DMS53 treated with DMSO at 0.1 percent for 48 hours (cell line): ENCODE results near the gene NAA20.

ENCODE experiments used
- DNase-seq: peaks from one replicate; lab custom pipeline; 2025; ENCODE audit not compliant: unreplicated experiment; lab: John Stamatoyannopoulos, UW

The NAA20 gene

DNA sequence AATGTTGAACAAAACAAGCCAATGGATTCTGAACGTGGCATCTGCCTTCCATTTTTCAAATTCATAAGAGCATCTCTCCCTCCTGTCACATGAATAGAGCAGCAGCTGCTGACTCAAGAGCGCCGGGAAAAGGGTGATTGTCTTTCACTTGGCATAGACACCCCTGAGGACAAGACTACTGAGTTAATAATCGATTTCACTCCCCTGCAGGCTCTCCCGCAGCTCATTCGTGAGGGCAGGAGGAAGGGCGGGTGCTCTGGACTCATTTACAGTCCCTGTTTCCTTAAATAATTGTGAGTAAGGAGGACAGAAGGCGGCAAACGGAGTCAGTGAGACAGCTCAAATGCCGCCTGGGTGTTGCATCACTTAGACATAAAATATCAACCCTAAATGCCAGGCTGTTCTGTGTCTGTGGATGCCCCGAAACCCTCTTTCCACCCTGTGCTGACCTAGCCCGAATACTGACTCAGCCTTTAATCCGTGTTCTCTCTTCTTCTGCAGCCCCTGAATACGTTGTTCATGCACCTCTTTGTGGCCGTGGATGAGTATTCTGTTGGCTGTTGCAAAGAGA lies 56.7 kb downstream of the NAA20 start:
- no peak for DNase-seq

- no peak for DNase-seq
These were observed 57.9 kb downstream of the NAA20 start for GRCh38 chr20:20075032-20075431.

DNA sequence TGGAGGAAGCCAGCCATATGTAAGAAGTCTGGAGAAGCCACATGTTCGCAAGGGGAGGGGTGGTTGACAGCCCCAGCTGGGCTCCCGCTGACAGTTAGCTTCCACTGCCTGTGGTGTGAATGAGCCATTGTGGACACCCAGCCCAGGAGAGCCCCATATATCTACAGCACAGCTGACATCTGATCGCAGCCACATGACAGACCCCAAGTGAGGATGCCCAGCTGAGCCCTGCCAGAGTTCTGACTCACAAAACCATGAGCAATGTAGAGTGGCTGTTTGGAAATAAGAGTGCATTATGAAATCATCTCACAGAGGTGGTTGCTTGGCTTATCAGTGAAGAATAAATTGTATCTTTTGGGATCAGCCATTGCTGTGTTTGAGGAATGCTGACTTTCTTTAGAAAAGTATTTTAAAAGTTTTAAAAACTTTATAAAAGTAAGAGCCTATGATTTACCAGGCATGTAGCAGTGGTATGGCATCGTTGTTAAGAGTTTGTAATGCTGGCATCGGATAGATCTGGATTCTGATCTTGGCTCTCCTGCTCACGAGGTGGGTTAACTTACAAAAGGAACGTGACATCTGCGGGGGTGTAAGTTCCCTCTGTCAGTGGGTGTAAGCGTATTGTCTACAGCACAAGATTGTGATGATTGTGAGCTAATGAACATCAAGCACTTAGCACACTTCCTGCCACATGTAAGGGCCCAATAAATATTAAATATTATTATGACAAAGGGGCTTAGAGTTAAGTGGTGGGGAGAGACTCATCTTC lies 59.3 kb downstream of the NAA20 start:
- no peak for DNase-seq

- no peak for DNase-seq
These were observed 60.9 kb downstream of the NAA20 start for GRCh38 chr20:20078041-20078440.

GRCh38 chr20:20079102-20079784 lies 62.1 kb downstream of the NAA20 start:
- peak; percentile 72 for DNase-seq
